ENCODE data around the gene CLDN20. TPM values are rescaled to one million over a fixed set of nuclear protein-coding genes. Genes with fewer than 3 reads are reported as not detected.

The CLDN20 gene
- total RNA-seq, 1 donor from 2014 or later, result not detected

DNA sequence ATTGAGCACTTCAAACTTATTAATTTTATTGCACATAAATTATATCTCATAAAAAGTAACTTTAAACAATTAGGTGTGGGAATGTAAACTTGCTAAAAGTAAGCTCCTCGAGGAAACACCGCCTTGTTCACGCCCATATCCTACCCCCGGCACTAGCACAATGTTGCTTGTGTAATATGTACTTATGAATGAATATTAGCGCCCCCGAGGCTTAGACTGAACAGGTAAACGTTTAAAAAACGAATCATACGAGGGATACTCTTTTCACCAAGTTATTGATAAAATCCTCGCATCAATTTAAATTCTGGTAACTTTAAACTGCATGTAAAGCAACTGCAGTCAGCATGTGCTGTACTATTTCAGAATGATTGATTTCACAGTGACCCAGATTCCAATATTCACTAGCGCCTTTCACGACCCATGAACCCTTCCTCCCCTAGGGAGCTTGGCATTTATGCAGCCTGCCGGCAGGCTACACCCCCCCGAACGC is 49.8 kb downstream of the CLDN20 start:
- H3K27ac ChIP-seq, result peak overlapping the region; percentile 90
- no peak for TF ChIP-seq CTCF (IDR thresholded peaks at IDR 0.05)
- peak overlapping the region; percentile 78 for H3K4me3 ChIP-seq
- intact Hi-C loops (cut with DNase I), result no loop called here
- H3K36me3 ChIP-seq, result peaks cover 17% of the 10 kb centered on the region
- DNase-seq, result no peak
- no peaks in the 10 kb centered on the region for H3K9me3 ChIP-seq
- ATAC-seq, result peak; percentile 13
- H3K27me3 ChIP-seq, result no peaks in the 10 kb centered on the region
- peaks cover 9% of the 10 kb centered on the region for H3K4me1 ChIP-seq

DNA sequence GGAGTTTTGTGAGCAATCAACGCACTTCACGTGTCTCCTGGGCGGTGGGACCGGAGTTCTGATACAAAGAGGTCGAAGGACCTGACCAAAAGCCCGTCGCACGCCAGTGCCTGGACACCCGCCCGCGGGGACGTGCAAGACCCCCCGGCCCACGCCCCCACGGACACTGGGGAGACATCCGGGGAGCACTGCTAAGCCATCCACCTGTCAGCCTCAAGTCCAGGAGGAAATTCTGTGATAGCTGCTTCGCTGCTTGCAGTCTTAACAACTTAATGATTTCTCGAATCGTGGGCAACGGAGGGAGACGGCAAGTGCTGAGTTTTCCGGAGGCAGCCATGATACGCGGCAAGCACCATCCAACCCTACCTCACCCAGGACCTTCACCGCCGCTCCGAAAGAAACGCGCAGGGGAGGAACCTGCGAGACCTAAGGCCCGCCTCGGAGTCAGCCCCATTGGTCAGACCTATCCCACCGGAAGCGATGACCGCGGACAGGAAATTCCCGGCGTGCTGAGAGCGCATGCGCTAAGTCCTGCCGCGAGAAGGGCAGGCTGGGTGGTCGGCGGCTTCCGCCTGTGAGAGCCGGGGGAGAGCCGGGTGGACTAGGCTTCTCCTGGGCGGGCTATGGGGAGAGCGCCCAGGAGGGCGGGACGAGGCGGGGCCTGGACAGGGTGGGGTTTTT is 50.4 kb downstream of the CLDN20 start, which contains the start of gene TFB1M:
Gene TFB1M, minus strand, starts transcription at position 393 of the 681 bp plus-strand sequence. Its CDS starts 56 bp downstream, at position 337.
- Histone ChIP-seq H3K27ac (peak within 1 kb of the TSS; percentile 90), H3K9me3 (no peaks in the 10 kb centered on the region), H3K4me1 (peaks cover 9% of the 10 kb centered on the region), H3K4me3 (peak within 1 kb of the TSS; percentile 78), H3K36me3 (peaks cover 14% of the 10 kb centered on the region), H3K27me3 (no peaks in the 10 kb centered on the region)
- no peak for TF ChIP-seq CTCF (IDR thresholded peaks at IDR 0.05)
- ATAC-seq (peak; percentile 99), DNase-seq (peak; percentile 99)
- intact Hi-C loops (cut with DNase I), result no loop called here

DNA sequence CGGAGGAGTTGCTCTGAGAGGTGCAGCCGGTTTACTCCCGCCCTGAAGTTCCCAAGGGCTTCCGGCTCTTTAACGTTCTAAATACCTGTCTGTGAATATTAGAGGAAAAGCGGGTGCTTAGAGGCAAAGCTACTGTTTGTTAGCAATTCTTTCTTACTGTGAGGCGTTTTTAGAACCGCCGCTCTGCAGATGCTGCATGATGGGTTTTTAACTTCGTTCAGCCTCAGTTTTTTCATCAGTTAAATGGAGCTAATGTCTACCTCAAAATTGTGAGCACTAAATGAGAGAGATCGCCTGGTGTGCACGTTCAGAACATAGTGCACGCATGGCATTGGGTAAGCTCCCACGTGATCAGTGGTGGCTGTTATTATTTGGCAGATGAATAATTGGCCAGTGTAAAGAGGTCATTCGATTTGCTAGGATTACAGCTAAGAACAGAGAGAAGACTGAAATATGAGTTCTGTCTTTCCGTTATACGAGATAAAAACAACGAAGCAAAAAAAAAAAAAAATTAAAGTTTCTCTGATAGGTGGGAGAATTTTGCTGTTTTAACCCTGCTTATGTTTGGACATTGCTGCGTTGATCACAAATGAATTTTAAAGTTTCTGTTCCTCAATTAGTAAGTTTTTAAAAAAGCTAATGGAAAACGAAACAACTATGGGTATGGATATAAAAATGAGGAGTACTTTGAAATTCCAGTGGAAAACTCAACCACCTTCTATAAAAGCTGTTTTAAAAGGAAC is 51.1 kb downstream of the CLDN20 start:
- peaks cover 9% of the 10 kb centered on the region for H3K4me1 ChIP-seq
- H3K36me3 ChIP-seq, result peaks cover 10% of the 10 kb centered on the region
- DNase-seq (peak; percentile 71), ATAC-seq (peak; percentile 71)
- peak overlapping the region; percentile 78 for H3K4me3 ChIP-seq
- no peaks in the 10 kb centered on the region for H3K9me3 ChIP-seq
- H3K27me3 ChIP-seq, result no peaks in the 10 kb centered on the region
- no peak for TF ChIP-seq CTCF (IDR thresholded peaks at IDR 0.05)
- intact Hi-C loops (cut with DNase I), result no loop called here
- peak overlapping the region; percentile 90 for H3K27ac ChIP-seq

DNA sequence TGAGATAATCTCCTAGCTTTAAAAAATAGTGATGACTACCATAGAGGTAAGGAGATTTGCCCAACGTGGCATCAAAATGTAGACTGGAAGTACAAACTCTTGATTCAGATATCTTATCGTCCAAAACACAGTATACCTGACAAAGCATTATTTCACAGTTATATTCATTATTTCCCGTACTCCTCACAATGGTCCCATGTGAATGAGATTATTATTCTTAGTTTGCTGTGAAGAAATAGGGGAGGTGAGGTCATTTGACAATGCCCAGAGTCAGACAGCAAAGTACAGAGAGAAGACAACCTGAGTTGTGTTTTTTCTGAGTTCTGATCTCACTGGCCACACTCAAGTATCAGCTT is 51.7 kb downstream of the CLDN20 start:
- Histone ChIP-seq H3K36me3 (peaks cover 5% of the 10 kb centered on the region), H3K9me3 (no peaks in the 10 kb centered on the region), H3K4me1 (peaks cover 9% of the 10 kb centered on the region), H3K27ac (peak overlapping the region; percentile 90), H3K4me3 (peak overlapping the region; percentile 78), H3K27me3 (no peaks in the 10 kb centered on the region)
- ATAC-seq, result no peak
- TF ChIP-seq CTCF (IDR thresholded peaks at IDR 0.05), result no peak
- no peak for DNase-seq
- intact Hi-C loops (cut with DNase I), result no loop called here

GRCh38 chr6:155316419-155316818 is 52.6 kb downstream of the CLDN20 start:
- Histone ChIP-seq H3K9me3 (no peaks in the 10 kb centered on the region), H3K36me3 (no peaks in the 10 kb centered on the region), H3K4me3 (no peak overlapping the region), H3K4me1 (peaks cover 3% of the 10 kb centered on the region), H3K27me3 (no peaks in the 10 kb centered on the region), H3K27ac (no peak overlapping the region)
- DNase-seq, result no peak
- intact Hi-C loops (cut with DNase I), result no loop called here
- no peak for ATAC-seq
- no peak for TF ChIP-seq CTCF (IDR thresholded peaks at IDR 0.05)
